CD4-positive, alpha-beta T cell treated with Interleukin-1 beta for 1 hour (primary cell): ENCODE measurements around the gene ZNF77.
"Not testable (repeated sequence)": the region's sequence is repeated elsewhere in the genome, so short reads cannot be mapped to it uniquely, and the experiment has no call there.

Experiments
- DNase-seq, 2 donors: peaks; one replicate each; pipeline ENCODE4 v3.0.0-alpha.2; 2020 to 2022

The ZNF77 gene

GRCh38 chr19:2969104-2969504, 24.3 kb upstream of the ZNF77 start:
- peak in 1 of 2 donors; percentile 5 for DNase-seq

GRCh38 chr19:2967972-2968371, 23.2 kb upstream of the ZNF77 start:
- DNase-seq = no peak

GRCh38 chr19:2964874-2965273, 20.1 kb upstream of the ZNF77 start:
- no peak for DNase-seq

GRCh38 chr19:2963631-2964030, 18.9 kb upstream of the ZNF77 start:
- DNase-seq = not testable (repeated sequence)

- DNase-seq = no peak
Observed at GRCh38 chr19:2963122-2963521, 18.4 kb upstream of the ZNF77 start.

GRCh38 chr19:2962018-2962670, 17.4 kb upstream of the ZNF77 start:
- DNase-seq = peak; percentile 50 to 84

- no peak for DNase-seq
Observed at GRCh38 chr19:2960120-2960519, 15.3 kb upstream of the ZNF77 start.

- DNase-seq = no peak
Observed at GRCh38 chr19:2957160-2957559, 12.4 kb upstream of the ZNF77 start.

- DNase-seq = no peak
Observed at GRCh38 chr19:2952953-2953481, 8.2 kb upstream of the ZNF77 start.

- peak; percentile 100 for DNase-seq
Observed at GRCh38 chr19:2950286-2951124, 5.7 kb upstream of the ZNF77 start.

GRCh38 chr19:2949939-2950285, 5.1 kb upstream of the ZNF77 start:
- no peak for DNase-seq

GRCh38 chr19:2945575-2946184, 909 bp upstream of the ZNF77 start:
- DNase-seq = no peak

- no peak for DNase-seq
Observed at GRCh38 chr19:2944403-2944774, 382 bp downstream of the ZNF77 start.

GRCh38 chr19:2942928-2943640, 1.7 kb downstream of the ZNF77 start:
- DNase-seq = no peak

GRCh38 chr19:2935863-2936262, 8.9 kb downstream of the ZNF77 start:
- DNase-seq = not testable (repeated sequence)

- DNase-seq = no peak
Observed at GRCh38 chr19:2933490-2933910, 11.3 kb downstream of the ZNF77 start.

GRCh38 chr19:2927032-2927430, 17.7 kb downstream of the ZNF77 start:
- DNase-seq = no peak

- DNase-seq = no peak
Observed at GRCh38 chr19:2926341-2927031, 18.3 kb downstream of the ZNF77 start.

GRCh38 chr19:2923510-2923909, 21.3 kb downstream of the ZNF77 start:
- DNase-seq = no peak

- no peak for DNase-seq
Observed at GRCh38 chr19:2922987-2923386, 21.8 kb downstream of the ZNF77 start.

- no peak for DNase-seq
Observed at GRCh38 chr19:2917275-2918184, 27.2 kb downstream of the ZNF77 start.
